Measurements from ENCODE around the gene FKBP10.
"Not testable (repeated sequence)": the region's sequence is repeated elsewhere in the genome, so short reads cannot be mapped to it uniquely, and the experiment has no call there.

The FKBP10 gene

DNA sequence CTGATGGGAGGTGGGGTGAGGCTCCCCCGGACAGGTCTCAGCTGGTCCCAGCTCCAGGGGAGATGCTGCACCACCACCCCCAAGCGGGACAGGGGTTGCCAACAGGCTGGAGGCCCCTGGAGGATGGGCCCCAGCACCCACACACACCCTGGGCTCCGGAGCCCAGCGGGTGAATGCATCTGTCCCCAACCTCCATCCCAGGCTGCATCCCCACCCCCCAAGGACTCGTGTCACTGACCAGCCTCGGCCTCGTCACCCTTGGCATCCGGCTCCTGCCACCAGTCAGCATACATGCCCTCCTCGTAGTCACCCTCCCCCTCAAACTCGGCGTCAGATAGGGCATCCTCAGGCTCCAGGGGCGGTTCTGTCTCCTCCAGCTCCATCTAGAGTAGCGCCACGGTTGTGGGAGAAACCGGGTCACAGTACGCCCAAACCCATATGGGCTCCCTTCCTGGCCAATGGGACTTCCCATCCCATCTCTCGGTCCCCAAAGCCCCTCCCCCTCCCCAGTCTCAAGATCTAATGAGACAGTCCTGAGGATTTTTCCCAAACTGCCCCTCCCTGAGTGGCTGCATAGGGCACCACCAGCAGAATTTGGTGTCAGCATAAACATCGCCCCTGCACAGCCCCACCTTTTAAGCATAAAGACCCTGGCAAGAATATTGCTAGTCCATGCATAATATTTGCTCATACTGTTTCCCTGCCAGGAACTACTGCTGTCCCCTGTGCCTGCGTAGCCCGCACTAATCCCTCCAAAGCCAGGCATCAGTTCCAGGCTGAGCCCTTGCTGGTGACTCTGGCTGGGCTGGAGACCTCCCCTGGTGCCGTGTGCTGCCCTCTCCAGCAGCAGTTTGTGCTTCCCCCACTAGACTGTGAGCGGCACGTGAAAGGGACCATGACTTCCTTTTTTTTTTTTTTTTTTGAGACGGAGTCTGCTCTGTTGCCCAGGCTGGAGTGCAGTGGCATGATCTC lies 9.5 kb upstream of the FKBP10 start:
- H3K27ac ChIP-seq, result no peak overlapping the region
- DNase-seq (ENCODE audit: low read depth, low spot score), result no peak

DNA sequence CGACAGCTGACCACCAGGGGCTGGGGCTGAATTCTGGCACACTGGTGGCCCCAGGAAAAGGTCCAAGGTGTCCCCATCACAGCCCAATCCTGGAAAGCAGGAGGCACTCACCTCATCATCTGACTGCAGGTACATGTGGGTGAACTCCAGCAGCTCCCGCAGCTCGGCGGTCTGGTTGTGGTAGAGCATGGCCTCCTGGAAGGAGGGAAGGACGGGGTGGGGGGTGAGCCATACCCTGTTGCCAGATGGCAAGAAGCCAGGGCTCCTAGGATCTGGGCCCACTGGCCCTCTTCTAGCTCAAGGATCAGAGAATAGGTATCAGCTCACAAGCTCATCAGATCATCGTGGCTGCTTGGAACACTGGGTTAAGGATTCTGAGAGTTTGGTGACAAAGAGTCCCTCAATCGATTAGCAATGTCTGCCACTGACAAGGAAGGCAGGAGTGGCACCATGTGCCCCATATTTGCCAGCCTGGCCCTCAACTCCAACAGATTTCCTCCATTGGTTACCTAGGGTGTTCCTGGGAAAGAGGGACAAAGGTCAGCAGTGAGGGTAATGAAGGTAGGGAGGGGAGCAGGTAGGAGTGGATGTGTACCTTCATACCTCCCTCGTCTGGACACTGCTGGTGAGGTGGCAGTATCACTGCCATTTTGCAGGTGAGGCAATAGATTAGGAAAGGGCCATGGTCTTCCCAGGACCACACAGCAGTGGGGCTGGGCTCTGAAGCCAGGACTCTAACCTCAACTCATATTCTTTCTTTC lies 5.9 kb upstream of the FKBP10 start:
- no peak for DNase-seq (ENCODE audit: low read depth, low spot score)
- no peak overlapping the region for H3K27ac ChIP-seq

DNA sequence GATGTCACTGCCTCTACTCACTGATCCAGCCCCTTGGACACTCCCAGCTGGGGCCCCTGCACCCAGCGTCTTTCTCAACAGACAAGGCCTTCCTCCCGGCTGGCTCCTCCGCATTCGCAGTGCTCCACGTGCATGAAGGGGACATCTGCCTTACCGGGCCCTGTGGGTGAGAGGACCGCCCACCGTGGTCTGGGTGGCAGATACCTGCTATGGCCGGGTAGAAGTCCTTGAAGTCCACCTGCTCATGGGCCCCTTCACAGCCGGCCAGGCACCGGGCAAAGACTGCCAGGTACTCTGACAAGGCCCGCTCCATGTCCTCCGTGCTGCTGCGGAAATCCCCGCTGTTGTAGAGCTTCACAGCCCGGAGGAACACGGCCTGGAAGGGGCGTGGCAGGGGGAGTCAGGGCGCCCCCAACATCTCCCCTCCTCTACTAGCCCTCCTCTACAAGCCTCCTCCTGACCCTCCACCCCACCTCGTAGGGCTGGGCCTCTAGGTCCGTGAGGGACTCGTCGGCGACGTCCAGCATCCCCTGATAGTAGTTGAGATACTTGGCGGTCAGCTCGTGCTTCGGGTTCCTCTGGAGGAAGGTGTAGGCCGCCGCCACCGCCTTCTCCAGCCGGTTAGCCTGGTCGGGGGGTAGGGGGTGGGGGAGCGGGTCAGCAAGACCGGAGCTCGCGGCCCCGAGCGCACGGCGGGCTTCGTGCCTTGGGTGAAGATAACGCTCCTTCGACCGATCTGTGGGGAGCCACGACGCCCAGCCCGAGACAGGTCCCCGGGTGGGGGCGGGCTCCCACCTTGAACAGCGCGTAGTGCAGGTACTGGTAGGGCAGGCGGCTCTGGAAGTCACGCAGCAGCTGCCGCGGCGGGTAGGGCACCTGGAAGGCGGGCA lies 1.9 kb upstream of the FKBP10 start:
- peak overlapping the region; percentile 77 for H3K27ac ChIP-seq
- DNase-seq (ENCODE audit: low read depth, low spot score), result no peak

DNA sequence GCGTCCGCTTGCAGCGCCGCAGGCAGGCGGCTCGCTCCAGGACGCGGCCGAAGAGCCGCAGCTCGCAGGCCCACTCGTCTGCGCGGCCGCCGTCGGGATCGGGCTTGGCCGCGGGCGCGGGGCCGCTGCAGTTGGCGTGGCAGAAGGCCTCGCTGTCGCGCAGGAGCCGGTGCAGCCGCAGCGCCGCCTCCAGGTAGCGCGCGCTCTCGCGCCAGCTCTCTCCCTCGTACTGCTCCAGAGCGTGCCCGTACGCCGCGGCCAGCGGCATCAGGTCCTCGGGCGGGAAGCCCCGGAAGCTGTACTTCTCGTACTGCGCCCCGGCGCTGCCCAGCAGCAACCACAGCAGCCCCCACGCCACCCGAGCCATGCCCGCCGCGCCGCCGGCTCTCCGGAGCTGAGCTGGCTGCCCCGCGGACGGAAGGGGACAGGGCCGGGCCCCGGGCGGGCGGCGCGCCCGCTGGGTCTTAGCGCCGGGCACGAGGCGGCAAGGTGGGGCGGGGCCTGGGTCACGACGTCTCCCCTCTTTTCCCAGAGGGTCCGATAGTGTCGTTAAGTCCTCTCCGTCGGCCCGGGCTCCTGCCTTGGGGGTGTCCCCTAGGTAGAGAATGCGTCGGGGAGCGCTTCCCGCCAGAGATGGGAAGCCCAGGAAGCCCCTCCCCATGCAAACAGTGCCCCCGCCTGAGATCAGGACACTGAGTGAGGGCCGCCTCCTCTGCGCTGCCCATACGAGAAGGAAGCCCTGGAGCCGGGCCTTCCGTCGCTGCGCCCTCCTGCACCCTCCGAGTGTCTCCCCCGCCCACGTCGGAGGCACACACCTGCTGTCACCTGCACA lies 1.0 kb upstream of the FKBP10 start, which contains the start of gene P3H4:
Gene P3H4 (minus strand): TSS at position 401 of the 832 bp plus-strand sequence. CDS start 34 bp downstream, at position 367.
- no peak for DNase-seq (ENCODE audit: low read depth, low spot score)
- peak within 1 kb of the TSS; percentile 77 for H3K27ac ChIP-seq

DNA sequence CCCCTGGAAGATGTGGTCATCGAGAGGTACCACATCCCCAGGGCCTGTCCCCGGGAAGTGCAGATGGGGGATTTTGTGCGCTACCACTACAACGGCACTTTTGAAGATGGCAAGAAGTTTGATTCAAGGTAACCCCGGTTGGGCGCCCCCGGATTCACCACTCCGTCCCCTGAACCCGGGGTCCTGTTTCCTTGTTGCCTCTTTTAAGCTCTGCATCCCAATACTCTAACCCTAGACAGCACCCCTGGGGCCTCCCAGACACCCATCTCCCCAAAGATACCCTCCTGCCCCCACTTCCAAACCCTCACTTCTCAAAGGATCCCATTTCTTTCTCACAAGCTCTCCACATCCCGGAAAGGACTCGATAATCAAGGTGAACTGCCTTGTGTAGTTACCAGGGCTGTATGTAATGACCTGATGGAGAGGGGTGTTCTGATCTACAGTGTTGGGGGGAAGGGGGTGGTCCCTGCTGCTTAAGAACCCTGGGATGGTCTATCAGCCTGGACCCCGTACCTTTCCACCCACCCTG lies 412 bp downstream of the FKBP10 start:
- peak overlapping the region; percentile 77 for H3K27ac ChIP-seq

DNA sequence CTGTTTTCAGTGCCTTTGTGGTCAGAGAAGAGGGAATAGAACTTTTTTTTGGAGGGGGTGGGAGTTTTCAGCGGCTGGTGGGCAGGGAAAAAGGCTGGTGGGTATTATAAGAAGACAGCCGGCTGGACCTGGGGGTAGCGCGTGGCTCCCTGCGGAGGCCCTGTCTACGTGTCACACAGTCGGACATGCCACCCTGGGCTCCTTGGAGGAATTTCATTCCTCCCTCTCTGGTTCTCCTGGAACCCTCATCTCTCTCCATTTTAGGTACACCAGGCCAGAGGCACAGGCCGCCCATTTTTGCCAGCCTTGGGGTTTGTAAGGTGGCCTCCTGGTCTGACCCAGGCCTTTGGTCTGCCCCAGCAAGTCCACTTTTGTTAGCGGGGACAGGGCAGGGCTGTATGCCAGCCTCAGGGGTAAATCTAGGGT lies 908 bp downstream of the FKBP10 start:
- no peak for DNase-seq (ENCODE audit: low read depth, low spot score)
- no peak overlapping the region for H3K27ac ChIP-seq

More for the DNA sequence above, 412 bp downstream of the FKBP10 start:
- no peak for DNase-seq (ENCODE audit: low read depth, low spot score)

DNA sequence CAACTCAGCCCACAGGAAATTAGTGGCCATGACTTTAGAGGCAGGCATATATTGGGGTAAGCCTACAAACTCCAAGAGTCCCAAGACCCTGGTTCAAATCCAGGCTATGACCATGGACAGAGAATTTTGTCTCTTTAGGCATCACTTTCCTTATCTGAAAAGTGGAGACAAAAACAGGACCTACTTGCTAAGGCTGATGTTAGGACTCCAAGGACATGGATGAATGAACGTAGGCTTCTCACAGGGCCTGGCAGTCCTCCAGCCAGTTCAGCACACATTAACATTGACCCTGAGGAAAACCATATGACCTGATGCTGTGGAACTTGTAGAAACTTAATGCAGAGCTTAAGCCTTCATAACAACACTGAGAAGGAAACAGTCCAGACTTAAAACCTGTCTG lies 1.4 kb downstream of the FKBP10 start:
- no peak for DNase-seq (ENCODE audit: low read depth, low spot score)
- no peak overlapping the region for H3K27ac ChIP-seq

DNA sequence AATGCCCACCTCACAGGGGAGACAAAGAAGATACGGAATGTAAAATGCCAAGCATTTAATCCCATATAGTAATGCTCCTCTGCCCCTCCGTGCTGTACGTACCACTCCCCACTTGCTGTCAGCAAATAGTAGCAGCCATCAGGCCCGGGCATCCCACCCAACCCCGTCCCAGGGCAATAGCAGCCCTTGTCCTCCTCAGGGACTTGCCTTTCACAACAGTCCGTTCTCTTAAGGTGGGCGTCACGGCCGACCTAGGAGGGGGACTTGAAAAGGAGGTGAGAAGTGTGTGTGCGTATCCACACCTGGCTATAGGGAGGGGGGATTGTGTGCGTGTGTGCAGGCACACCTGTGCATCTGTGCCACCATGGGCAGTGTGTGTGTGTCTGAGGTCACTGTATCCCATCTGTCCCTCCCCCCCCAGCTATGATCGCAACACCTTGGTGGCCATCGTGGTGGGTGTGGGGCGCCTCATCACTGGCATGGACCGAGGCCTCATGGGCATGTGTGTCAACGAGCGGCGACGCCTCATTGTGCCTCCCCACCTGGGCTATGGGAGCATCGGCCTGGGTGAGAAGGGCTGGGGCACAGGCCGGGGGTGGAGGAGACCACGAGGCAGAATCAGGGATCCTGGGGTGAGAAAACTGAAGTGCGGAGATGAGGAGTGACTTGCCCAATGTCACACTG lies 4.0 kb downstream of the FKBP10 start:
- no peak for DNase-seq (ENCODE audit: low read depth, low spot score)
- H3K27ac ChIP-seq, result no peak overlapping the region

DNA sequence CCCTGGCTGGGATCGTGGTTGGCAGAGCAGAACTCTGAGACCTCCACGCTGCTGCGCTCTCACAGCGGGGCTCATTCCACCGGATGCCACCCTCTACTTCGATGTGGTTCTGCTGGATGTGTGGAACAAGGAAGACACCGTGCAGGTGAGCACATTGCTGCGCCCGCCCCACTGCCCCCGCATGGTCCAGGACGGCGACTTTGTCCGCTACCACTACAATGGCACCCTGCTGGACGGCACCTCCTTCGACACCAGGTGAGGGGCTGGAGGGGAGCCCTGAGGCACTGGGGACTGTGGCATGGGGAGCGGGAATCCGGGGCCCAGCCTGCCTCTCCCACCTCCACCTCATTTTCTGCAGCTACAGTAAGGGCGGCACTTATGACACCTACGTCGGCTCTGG lies 5.2 kb downstream of the FKBP10 start:
- DNase-seq (ENCODE audit: low read depth, low spot score), result no peak
- H3K27ac ChIP-seq, result no peak overlapping the region

DNA sequence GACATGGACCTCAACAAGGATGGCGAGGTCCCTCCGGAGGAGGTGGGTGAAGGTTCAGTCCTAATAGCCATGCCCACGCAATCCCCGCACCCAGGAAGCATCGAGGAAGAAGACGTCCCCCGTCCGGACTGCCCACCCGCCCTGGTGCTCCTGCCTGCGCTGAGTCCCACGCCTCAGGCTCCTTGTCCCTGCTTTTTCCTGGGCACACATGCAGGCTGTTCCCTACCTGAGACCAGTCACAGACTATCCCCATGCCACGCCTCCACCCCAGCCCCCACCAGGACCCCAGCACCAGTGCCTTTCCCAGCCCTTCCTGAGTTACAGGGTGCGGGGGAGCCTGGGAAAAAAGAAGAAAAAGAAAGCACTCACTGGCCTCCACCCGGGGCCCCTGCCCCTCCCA lies 9.0 kb downstream of the FKBP10 start:
- no peak overlapping the region for H3K27ac ChIP-seq
- no peak for DNase-seq (ENCODE audit: low read depth, low spot score)

DNA sequence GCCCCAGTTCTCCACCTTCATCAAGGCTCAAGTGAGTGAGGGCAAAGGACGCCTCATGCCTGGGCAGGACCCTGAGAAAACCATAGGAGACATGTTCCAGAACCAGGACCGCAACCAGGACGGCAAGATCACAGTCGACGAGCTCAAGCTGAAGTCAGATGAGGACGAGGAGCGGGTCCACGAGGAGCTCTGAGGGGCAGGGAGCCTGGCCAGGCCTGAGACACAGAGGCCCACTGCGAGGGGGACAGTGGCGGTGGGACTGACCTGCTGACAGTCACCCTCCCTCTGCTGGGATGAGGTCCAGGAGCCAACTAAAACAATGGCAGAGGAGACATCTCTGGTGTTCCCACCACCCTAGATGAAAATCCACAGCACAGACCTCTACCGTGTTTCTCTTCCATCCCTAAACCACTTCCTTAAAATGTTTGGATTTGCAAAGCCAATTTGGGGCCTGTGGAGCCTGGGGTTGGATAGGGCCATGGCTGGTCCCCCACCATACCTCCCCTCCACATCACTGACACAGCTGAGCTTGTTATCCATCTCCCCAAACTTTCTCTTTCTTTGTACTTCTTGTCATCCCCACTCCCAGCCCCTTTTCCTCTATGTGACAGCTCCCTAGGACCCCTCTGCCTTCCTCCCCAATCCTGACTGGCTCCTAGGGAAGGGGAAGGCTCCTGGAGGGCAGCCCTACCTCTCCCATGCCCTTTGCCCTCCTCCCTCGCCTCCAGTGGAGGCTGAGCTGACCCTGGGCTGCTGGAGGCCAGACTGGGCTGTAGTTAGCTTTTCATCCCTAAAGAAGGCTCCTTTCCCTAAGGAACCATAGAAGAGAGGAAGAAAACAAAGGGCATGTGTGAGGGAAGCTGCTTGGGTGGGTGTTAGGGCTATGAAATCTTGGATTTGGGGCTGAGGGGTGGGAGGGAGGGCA lies 9.7 kb downstream of the FKBP10 start:
- DNase-seq (ENCODE audit: low read depth, low spot score), result no peak
- H3K27ac ChIP-seq, result no peak overlapping the region

DNA sequence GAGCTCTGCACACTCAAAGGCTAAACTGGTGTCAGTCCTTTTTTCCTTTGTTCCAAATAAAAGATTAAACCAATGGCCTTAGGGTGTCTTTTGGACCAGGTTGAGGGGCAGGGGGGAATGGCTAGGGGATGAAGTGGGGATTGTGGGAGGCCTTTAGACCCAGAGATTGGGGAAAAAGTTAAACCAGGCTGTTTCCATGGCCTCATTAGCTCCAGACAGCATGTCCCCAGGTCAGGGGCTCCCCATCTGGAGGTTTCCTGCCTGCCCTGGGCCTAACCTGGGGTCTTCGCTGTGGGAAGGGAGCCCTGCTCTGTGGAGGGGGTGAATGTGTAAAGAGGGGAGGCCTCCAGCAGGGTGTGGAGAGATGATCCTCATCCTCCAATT lies 10.3 kb downstream of the FKBP10 start:
- no peak overlapping the region for H3K27ac ChIP-seq
- no peak for DNase-seq (ENCODE audit: low read depth, low spot score)

DNA sequence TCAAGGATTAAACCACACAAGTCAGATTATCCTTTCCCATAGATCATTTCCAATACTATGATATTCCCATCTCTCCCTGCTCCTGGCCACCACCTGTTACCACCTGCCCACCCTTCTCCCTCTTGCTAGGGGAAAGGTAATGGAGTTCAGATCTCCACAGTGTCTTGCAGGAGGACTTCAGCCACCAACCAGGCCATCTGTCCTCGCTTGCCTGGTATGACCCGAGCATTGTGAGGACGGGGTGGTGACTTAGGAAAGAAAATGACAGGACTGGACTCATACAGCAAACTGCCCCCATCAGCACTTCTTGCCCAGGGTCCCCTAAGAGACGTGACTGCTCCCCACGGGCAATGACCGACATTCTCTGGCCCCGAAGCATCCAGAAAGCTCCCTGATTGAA lies 10.8 kb downstream of the FKBP10 start:
- no peak overlapping the region for H3K27ac ChIP-seq
- DNase-seq (ENCODE audit: low read depth, low spot score), result no peak

DNA sequence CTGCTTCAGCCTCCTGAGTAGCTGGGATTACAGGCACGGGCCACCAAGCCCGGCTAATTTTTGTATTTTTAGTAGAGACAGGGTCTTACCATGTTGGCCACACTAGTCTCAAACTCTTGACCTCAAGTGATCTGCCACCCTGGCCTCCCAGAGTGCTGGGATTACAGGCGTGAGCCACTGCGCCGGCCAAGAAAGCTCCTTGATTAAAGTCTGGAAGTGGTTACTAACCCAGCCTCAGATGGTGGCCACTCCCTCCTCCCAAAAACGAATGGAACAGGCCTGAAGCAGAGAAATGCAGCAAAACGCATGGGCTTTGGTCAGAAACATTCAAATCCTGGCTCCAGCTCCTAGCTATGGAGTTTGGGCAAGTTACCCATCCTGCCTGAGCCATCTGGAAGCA lies 11.3 kb downstream of the FKBP10 start:
- no peak for DNase-seq (ENCODE audit: low read depth, low spot score)
- H3K27ac ChIP-seq, result no peak overlapping the region

DNA sequence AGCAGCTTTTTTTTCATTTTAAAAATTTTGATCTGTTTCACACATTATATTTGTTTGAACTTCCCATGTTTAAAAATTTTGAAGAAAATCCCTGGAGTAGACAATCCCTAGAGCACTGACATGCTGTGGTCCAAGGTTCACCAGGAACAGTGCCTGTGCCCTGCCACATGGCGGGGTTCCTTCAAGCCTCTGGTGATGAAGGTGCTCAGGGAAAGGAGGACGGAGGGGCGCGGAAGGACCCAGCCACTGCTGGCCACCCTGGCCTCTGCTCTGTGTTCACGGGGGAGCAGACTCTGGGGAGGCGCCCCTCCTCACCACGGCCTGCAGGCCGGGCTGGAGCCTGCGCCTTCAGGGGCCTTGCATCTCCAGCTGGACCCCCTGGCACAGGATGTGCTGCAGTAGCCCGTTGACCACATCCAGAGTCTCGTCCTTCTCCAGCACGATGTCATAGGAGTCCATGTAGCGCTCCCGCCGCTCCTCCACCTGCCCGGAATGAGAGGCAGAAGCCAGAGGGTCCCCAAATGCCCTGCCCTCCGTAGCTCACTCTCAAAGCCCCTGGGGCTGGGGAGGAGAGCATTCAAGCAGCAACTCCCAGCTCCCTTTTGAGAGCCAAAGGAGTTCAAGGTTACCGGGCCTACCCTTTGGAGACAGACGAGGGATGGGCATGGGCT lies 12.5 kb downstream of the FKBP10 start:
- H3K27ac ChIP-seq, result no peak overlapping the region
- no peak for DNase-seq (ENCODE audit: low read depth, low spot score)

DNA sequence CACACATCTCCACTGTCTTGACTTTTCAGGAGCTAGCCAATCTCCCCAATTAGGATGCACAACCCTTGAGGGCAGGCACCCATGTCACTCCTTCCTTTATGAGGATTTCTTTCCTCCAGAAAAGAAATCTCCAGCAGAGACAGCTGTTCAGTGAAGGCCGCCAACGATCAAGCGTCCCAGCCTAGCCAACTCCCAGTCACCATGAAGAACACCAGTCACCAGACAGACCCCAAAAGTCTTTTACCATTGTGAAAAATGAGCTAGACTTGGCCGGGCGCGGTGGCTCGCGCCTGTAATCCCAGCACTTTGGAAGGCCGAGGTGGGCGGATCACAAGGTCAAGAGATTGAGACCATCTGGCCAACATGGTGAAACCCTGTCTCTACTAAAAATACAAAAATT lies 17.2 kb downstream of the FKBP10 start:
- DNase-seq (ENCODE audit: low read depth, low spot score); H3K27ac ChIP-seq: not testable (repeated sequence)

DNA sequence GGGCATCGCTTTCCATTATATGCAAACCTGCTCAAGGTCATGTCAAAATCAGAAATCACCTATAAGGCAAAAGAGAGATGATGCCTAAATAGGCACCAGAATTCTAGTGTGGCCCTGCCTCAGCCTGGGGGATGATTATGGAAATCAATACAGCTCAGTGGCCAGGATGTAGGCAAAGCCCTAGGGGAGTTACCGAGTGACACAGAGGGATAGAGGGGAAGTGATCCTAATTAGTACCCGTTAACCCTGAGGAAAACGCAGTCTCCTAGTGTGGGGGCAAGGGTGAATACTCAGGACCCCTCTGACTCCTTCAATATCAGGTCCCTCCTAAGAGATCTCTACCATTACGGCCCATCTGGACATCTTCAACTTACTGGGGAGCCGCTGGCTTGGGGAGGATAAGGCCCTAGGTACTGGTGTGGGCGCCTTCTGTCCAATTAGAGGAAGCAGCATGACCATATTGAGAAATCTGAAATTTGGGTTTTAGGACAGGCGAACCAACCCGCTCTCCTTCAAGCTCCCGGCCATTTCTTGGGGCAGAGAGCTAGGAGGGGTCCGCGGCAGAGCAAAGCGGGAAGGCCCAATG lies 22.5 kb downstream of the FKBP10 start:
- no peak overlapping the region for H3K27ac ChIP-seq
- no peak for DNase-seq (ENCODE audit: low read depth, low spot score)
